ENCODE results near the gene FAM241B.

FAM241B gene

GRCh38 chr10:69633673-69634635 lies 3.9 kb downstream of the FAM241B start:
- Histone ChIP-seq H3K9ac (ENCODE audit: low read length) (no peak overlapping the region), H2BK120ac (ENCODE audit: low read depth, low read length) (no peak overlapping the region), H3K36me3 (ENCODE audit: control insufficient read depth in 1 of 2, insufficient read depth in 2 of 2, low read depth in 1 of 2, low read length in 2 of 2) (peaks cover 0 to 13% of the 10 kb centered on the region in 2 experiments), H4K8ac (ENCODE audit: low read length) (no peak overlapping the region), H3K14ac (ENCODE audit: low read length in 2 of 2) (no peak overlapping the region), H3K4ac (ENCODE audit: low read depth in 1 of 2, low read length in 2 of 2) (no peak overlapping the region), H4K91ac (ENCODE audit: low read length) (no peak overlapping the region), H3K79me1 (replicated peaks; ENCODE audit: low read length, poor library complexity, severe bottlenecking) (peaks cover 2% of the 10 kb centered on the region), H2BK12ac (ENCODE audit: low read length in 2 of 2) (no peak overlapping the region), H2AK5ac (ENCODE audit: low read length, severe bottlenecking) (no peak overlapping the region), H2AFZ (ENCODE audit: low read depth, low read length) (no peak overlapping the region), H3K27ac (ENCODE audit: low read length, poor library complexity, severe bottlenecking) (no peak overlapping the region), H2BK15ac (ENCODE audit: low read depth, poor library complexity, severe bottlenecking) (no peak overlapping the region), H3K9me3 (ENCODE audit: control insufficient read depth, low read length) (no peaks in the 10 kb centered on the region), H3K18ac (ENCODE audit: low read depth in 1 of 2, low read length in 2 of 2) (no peak overlapping the region), H3K4me3 (ENCODE audit: insufficient read depth in 1 of 2, low read depth in 1 of 2, low read length in 2 of 2) (no peak overlapping the region), H3K4me1 (ENCODE audit: control insufficient read depth, insufficient read depth, low read depth, low read length) (peaks cover 8% of the 10 kb centered on the region), H3K4me2 (ENCODE audit: low read length, poor library complexity, severe bottlenecking) (no peak overlapping the region), H3K27me3 (ENCODE audit: control insufficient read depth in 1 of 2, insufficient read depth in 1 of 2, low read length in 2 of 2) (peaks cover under 1 to 73% of the 10 kb centered on the region in 2 experiments), H3K23ac (ENCODE audit: low read length in 2 of 2) (no peak overlapping the region), H2BK5ac (ENCODE audit: low read depth, low read length, poor library complexity, severe bottlenecking) (no peak overlapping the region)
- no peak for DNase-seq
- WGBS: 89% methylated on average over 14 of the region's 14 CpGs

GRCh38 chr10:69634759-69635425 lies 4.8 kb downstream of the FAM241B start:
- no peak overlapping the region for H2BK15ac ChIP-seq (ENCODE audit: low read depth, poor library complexity, severe bottlenecking)
- 82% methylated on average over 9 of the region's 9 CpGs for WGBS
- no peak overlapping the region for H3K9ac ChIP-seq (ENCODE audit: low read length)

GRCh38 chr10:69635428-69636272 lies 5.6 kb downstream of the FAM241B start:
- Histone ChIP-seq H3K36me3 (ENCODE audit: control insufficient read depth in 1 of 2, insufficient read depth in 2 of 2, low read depth in 1 of 2, low read length in 2 of 2) (peaks cover 0 to 13% of the 10 kb centered on the region in 2 experiments), H3K4me3 (ENCODE audit: insufficient read depth in 1 of 2, low read depth in 1 of 2, low read length in 2 of 2) (no peak overlapping the region), H3K27me3 (ENCODE audit: control insufficient read depth in 1 of 2, insufficient read depth in 1 of 2, low read length in 2 of 2) (peaks cover 0 to 68% of the 10 kb centered on the region in 2 experiments), H2AFZ (ENCODE audit: low read depth, low read length) (no peak overlapping the region), H3K9me3 (ENCODE audit: control insufficient read depth, low read length) (no peaks in the 10 kb centered on the region), H3K4me2 (ENCODE audit: low read length, poor library complexity, severe bottlenecking) (no peak overlapping the region), H3K14ac (ENCODE audit: low read length in 2 of 2) (no peak overlapping the region), H2AK5ac (ENCODE audit: low read length, severe bottlenecking) (no peak overlapping the region), H2BK12ac (ENCODE audit: low read length in 2 of 2) (no peak overlapping the region), H2BK120ac (ENCODE audit: low read depth, low read length) (no peak overlapping the region), H3K27ac (ENCODE audit: low read length, poor library complexity, severe bottlenecking) (no peak overlapping the region), H3K79me1 (replicated peaks; ENCODE audit: low read length, poor library complexity, severe bottlenecking) (peaks cover 2% of the 10 kb centered on the region), H2BK15ac (ENCODE audit: low read depth, poor library complexity, severe bottlenecking) (no peak overlapping the region), H3K4ac (ENCODE audit: low read depth in 1 of 2, low read length in 2 of 2) (no peak overlapping the region), H2BK5ac (ENCODE audit: low read depth, low read length, poor library complexity, severe bottlenecking) (no peak overlapping the region), H3K23ac (ENCODE audit: low read length in 2 of 2) (no peak overlapping the region), H4K91ac (ENCODE audit: low read length) (no peak overlapping the region), H3K4me1 (ENCODE audit: control insufficient read depth, insufficient read depth, low read depth, low read length) (peaks cover 3% of the 10 kb centered on the region), H4K8ac (ENCODE audit: low read length) (no peak overlapping the region), H3K18ac (ENCODE audit: low read depth in 1 of 2, low read length in 2 of 2) (no peak overlapping the region), H3K9ac (ENCODE audit: low read length) (no peak overlapping the region)
- DNase-seq: no peak
- 63% methylated on average over 13 of the region's 13 CpGs for WGBS

More at GRCh38 chr10:69634759-69635425, 4.8 kb downstream of the FAM241B start:
- Histone ChIP-seq H2BK120ac (ENCODE audit: low read depth, low read length) (no peak overlapping the region), H2BK5ac (ENCODE audit: low read depth, low read length, poor library complexity, severe bottlenecking) (no peak overlapping the region), H4K8ac (ENCODE audit: low read length) (no peak overlapping the region), H3K9me3 (ENCODE audit: control insufficient read depth, low read length) (no peaks in the 10 kb centered on the region), H3K18ac (ENCODE audit: low read depth in 1 of 2, low read length in 2 of 2) (no peak overlapping the region), H3K4ac (ENCODE audit: low read depth in 1 of 2, low read length in 2 of 2) (no peak overlapping the region), H3K4me3 (ENCODE audit: insufficient read depth in 1 of 2, low read depth in 1 of 2, low read length in 2 of 2) (no peak overlapping the region), H2BK12ac (ENCODE audit: low read length in 2 of 2) (no peak overlapping the region), H3K27me3 (ENCODE audit: control insufficient read depth in 1 of 2, insufficient read depth in 1 of 2, low read length in 2 of 2) (peaks cover 0 to 66% of the 10 kb centered on the region in 2 experiments), H3K27ac (ENCODE audit: low read length, poor library complexity, severe bottlenecking) (no peak overlapping the region), H3K4me1 (ENCODE audit: control insufficient read depth, insufficient read depth, low read depth, low read length) (peaks cover 5% of the 10 kb centered on the region), H2AFZ (ENCODE audit: low read depth, low read length) (no peak overlapping the region), H3K14ac (ENCODE audit: low read length in 2 of 2) (no peak overlapping the region), H3K23ac (ENCODE audit: low read length in 2 of 2) (no peak overlapping the region), H3K4me2 (ENCODE audit: low read length, poor library complexity, severe bottlenecking) (no peak overlapping the region), H3K36me3 (ENCODE audit: control insufficient read depth in 1 of 2, insufficient read depth in 2 of 2, low read depth in 1 of 2, low read length in 2 of 2) (peaks cover 0 to 13% of the 10 kb centered on the region in 2 experiments), H4K91ac (ENCODE audit: low read length) (no peak overlapping the region), H3K79me1 (replicated peaks; ENCODE audit: low read length, poor library complexity, severe bottlenecking) (peaks cover 2% of the 10 kb centered on the region), H2AK5ac (ENCODE audit: low read length, severe bottlenecking) (no peak overlapping the region)
- no peak for DNase-seq
